HG03175 (cell line): Measurements from ENCODE around the gene GRIP1.
A peak's percentile ranks its signal among the peaks of the same experiment; 100 is the strongest.

Source experiments
- ATAC-seq: cut with Tn5 transposase; IDR thresholded peaks from one replicate; pipeline ENCODE4 v1.9.1; 2021; ENCODE audit warnings: mild to moderate bottlenecking, moderate library complexity; ENCODE audit not compliant: unreplicated experiment

GRIP1 gene

GRCh38 chr12:66603981-66604479 is 74.8 kb downstream of the GRIP1 start:
- ATAC-seq: no peak

GRCh38 chr12:66603461-66603860 is 75.4 kb downstream of the GRIP1 start:
- ATAC-seq: no peak

- no peak for ATAC-seq
Measured at GRCh38 chr12:66602483-66603143, 76.3 kb downstream of the GRIP1 start.

GRCh38 chr12:66600903-66601302 is 78.0 kb downstream of the GRIP1 start:
- ATAC-seq: no peak

GRCh38 chr12:66599816-66600215 is 79.1 kb downstream of the GRIP1 start:
- no peak for ATAC-seq

- ATAC-seq: no peak
Measured at GRCh38 chr12:66598608-66599007, 80.3 kb downstream of the GRIP1 start.

- ATAC-seq: no peak
Measured at GRCh38 chr12:66598079-66598478, 80.8 kb downstream of the GRIP1 start.

GRCh38 chr12:66596199-66596598 is 82.7 kb downstream of the GRIP1 start:
- no peak for ATAC-seq

GRCh38 chr12:66594688-66595087 is 84.2 kb downstream of the GRIP1 start:
- ATAC-seq: no peak

- ATAC-seq: no peak
Measured at GRCh38 chr12:66590275-66590985, 88.4 kb downstream of the GRIP1 start.

GRCh38 chr12:66589095-66589494 is 89.8 kb downstream of the GRIP1 start:
- ATAC-seq: no peak

- ATAC-seq: no peak
Measured at GRCh38 chr12:66587912-66588311, 91.0 kb downstream of the GRIP1 start.

- ATAC-seq: no peak
Measured at GRCh38 chr12:66584673-66585072, 94.2 kb downstream of the GRIP1 start.

- no peak for ATAC-seq
Measured at GRCh38 chr12:66573605-66574004, 105.3 kb downstream of the GRIP1 start.

GRCh38 chr12:66572845-66573244 is 106.0 kb downstream of the GRIP1 start:
- no peak for ATAC-seq

- ATAC-seq: no peak
Measured at GRCh38 chr12:66571361-66571915, 107.4 kb downstream of the GRIP1 start.

GRCh38 chr12:66563220-66563619 is 115.7 kb downstream of the GRIP1 start:
- ATAC-seq: no peak

GRCh38 chr12:66555113-66555512 is 123.8 kb downstream of the GRIP1 start:
- no peak for ATAC-seq

GRCh38 chr12:66552716-66553115 is 126.2 kb downstream of the GRIP1 start:
- no peak for ATAC-seq

- ATAC-seq: no peak
Measured at GRCh38 chr12:66550626-66551025, 128.2 kb downstream of the GRIP1 start.

GRCh38 chr12:66549050-66549389 is 129.9 kb downstream of the GRIP1 start:
- ATAC-seq: no peak

GRCh38 chr12:66548338-66549049 is 130.4 kb downstream of the GRIP1 start:
- peak; percentile 51 for ATAC-seq
